HG03103 (cell line): ENCODE results near the gene LMNTD1.
"Not testable (repeated sequence)": the region's sequence is repeated elsewhere in the genome, so short reads cannot be mapped to it uniquely, and the experiment has no call there.

Experiments used
- ATAC-seq: cut with Tn5 transposase; IDR thresholded peaks from one replicate; pipeline ENCODE4 v1.9.1; 2021; ENCODE audit warnings: low read depth; ENCODE audit not compliant: unreplicated experiment

Gene LMNTD1

GRCh38 chr12:25553098-25553497, at the start of gene LMNTD1:
LMNTD1 (minus strand) TSS chr12:25553283; CDS start chr12:25552959, 324 bp downstream.
- no peak for ATAC-seq

DNA sequence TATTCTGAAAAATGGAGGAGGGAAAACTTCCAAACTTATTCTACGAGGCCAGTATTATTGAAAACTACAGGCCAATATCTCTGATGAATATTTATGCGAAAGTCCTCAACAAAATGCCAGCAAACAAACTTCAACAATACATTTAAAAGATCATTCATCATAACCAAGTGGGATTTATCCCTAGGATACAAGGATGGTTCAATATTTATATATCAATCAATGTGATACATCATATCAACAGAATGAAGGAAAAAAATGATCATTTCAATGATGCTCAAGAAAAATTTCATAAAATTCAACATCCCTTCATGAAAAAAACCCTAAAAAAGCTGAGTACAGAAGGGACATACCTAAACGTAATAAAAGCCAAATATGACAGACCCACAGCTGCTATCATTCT, 45.9 kb upstream of the LMNTD1 start:
- ATAC-seq = no peak

GRCh38 chr12:25595496-25595895, 42.4 kb upstream of the LMNTD1 start:
- ATAC-seq = not testable (repeated sequence)

GRCh38 chr12:25594376-25594775, 41.3 kb upstream of the LMNTD1 start:
- no peak for ATAC-seq

DNA sequence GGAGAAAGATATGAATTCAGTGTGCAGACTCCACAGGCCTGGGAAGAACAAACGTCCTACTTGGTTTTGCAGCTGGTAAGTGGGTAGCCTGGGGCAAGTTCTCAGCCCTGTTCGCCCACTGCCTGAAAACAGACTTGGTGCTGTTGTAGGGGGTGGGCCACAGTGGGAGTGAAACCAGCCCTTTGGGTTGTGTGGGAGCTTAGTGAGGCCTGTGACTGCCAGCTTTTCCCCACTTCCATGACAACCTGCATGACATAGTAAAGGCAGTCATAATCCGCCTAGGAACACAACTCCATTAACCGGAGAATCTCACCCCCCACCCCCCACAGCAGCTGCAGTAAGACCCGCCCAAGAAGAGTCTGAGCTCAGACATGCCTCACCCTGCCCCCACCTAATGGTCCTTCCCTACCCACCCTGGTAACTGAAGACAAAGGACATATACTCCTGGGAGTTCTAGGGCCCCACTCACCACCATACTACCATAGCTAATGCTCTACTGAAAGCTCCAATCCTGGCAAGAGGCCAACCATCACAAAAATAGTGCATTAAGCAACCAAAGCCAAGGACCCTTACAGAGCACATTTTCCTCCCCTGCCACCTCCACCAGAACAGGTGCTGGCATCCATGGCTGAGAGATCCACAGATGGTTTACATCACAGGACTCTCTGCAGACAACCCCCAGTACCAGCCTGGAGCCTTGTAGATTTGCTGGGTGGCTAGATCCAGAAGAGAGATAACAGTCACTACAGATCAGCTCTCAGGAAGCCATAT, 39.8 kb upstream of the LMNTD1 start:
- ATAC-seq = no peak

DNA sequence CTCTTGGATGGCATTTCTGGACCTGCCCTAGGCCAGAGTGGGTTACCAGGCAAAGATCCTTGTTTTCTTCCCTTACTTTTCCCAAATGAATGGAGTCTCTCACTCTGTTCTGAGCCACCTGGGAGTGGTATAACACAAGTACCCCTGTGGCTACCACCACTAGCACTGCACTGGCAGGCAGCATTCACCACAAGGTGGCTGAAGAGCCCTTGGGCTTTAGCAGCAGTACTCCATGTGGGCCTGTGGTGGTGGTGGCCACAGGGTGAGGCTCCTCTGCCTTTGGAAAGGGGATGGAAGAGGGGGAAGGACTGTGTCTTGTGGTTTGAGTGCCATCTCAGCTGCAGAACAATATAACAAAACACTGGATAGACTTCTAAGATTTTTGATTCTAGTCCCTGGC, 38.1 kb upstream of the LMNTD1 start:
- ATAC-seq = no peak

GRCh38 chr12:25590011-25590721, 37.1 kb upstream of the LMNTD1 start:
- ATAC-seq = no peak

DNA sequence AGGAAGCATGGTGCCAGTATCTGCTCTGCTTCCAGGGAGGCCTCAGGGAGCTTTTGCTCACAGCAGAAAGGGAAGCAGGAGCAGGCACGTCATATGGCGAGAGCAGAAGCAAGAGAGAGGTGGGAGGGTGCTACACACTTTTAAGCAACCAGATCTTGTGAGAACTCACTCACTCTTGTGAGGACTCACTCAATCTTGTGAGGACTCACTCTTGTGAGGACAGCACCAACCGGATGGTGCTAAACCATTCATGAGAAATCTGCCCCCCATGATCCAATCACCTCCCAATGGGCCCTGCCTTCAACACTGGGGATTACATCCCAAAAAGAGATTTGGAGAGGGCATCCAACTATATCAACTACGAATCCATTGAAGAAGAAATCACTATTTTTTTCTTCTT, 34.3 kb upstream of the LMNTD1 start:
- no peak for ATAC-seq

DNA sequence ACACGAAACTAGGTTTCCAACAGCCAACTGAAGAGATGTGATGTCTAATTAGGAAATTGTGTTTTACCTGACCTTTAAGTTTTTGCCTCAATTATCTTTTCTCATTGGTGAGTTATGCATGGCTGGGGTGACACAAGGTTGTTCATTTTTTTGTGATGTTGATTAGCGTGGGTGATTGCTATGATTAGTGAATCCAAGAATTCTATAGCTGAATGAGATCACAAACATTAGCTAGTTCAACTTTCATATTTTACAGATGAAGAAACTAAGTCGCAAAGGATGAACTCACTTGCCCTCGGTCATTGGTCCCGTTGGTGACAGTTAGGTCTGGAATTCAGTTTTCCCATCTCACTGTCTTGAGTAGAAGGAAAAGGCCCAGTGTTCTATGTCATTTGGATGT, 32.6 kb upstream of the LMNTD1 start:
- no peak for ATAC-seq

DNA sequence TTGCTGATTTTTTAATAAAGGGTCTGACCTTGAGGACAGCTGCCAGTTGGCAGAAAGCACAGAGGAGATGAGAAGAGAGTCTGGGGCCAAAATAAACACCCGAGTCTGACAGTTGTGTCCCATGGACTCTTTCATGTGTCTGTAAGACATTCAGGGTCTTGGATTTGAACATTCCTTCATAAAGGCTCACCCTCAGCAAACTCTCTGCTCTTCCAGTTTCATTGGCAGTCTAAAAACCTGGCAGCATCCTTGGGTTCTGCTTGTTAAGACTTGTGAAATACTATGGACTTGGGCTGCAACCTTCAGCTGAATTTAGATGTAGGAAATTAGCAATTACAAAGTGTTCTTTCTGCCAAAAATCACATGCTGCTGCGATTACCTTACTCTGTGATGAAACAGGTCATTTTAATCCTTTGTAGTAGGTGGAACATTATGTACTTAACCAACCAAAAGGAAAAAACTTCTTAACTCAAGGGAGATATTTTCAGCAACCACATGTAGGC, 32.0 kb upstream of the LMNTD1 start:
- ATAC-seq = no peak

GRCh38 chr12:25584596-25584995, 31.5 kb upstream of the LMNTD1 start:
- no peak for ATAC-seq

DNA sequence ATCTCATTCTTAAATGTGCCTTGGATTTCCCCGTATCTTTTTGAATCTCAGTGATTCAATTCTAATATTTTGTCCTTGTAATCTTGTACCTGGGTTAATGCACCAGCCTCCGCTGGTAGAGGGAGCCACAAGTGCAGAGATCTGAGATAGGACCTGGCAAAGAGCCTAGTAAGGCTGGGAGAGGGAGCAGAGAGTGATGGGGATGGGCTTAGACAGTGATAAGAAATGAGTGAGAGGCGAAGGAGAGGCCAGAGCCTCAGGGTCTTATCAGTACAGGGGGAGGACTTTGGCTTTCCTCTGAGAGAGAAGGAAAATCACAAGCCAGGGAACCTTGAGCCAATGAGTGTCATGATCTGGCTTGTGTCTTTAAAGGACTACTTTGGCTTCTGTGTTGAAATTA, 30.5 kb upstream of the LMNTD1 start:
- ATAC-seq = no peak

- ATAC-seq = no peak
Measured at GRCh38 chr12:25581067-25581466, 28.0 kb upstream of the LMNTD1 start.

- ATAC-seq = no peak
Measured at GRCh38 chr12:25578411-25579143, 25.5 kb upstream of the LMNTD1 start.

DNA sequence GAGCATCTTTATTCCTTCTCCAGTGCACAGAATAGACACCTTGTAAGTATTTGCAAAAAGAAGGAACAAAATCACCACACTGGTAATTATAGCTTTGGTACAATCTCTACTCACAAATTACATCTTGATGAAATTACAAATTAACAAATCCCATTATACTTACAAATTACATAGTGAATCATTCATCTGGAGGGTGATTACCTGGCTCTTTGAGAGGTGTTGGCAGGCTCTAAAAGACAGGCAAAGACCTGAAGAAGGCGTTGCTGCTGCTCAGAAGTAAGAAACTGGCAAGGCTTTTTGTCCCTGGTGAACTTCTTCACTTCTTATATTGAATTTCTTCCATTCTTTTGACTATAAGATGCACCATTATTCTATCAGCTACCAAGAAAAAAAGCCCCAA, 21.7 kb upstream of the LMNTD1 start:
- no peak for ATAC-seq

- no peak for ATAC-seq
Measured at GRCh38 chr12:25573346-25573745, 20.3 kb upstream of the LMNTD1 start.

DNA sequence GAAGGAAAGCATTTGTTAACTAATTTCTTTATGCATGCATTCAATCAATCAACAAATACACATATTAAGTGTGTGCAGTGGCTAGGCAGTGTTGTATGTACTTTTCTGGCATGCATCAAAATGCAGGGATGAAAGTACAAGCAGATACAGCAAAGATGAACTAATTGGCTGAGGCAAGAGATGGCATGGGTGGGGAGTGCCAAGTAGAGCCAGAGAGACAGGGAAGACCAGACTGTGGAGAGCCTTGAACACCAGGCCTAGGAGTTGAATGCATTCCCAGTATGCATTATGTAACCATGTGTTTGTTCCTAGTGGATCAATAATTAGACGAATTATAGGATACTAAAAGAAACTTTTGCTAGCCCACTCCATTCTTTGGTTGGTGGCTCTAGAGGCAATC, 17.3 kb upstream of the LMNTD1 start:
- ATAC-seq = no peak

DNA sequence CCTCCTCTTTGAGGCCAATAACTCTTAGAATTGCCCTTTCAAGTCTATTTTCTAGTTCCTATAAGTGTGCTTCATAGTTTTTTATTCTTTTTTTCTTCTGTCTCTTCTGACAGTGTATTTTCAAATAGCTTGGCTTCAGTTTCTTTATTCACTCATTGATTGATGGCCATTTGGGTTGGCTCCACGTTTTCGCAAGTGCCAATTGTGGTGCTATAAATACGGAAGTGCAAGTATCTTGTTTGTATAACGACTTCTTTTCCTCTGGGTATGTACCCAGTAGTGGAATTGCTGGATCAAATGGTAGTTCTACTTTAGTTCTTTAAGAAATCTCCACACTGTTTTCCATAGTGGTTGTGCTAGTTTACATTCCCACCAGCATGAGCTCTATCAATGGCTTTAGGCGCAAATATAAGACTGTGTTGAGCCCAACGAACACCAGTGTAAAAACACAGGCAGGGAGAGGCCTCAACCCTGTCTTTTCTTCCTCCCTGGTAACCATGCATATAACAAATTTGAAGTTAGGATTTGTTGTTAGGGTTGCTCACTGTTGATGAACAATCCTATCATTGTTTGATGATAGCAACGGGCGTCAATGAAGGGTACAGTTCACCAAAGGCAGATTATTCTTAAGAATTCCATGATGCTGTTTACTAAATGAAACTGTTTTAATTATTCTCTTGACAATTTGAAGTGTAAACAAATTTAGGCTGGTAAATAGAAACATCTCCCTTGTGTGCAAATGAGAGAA, 13.3 kb upstream of the LMNTD1 start:
- no peak for ATAC-seq

DNA sequence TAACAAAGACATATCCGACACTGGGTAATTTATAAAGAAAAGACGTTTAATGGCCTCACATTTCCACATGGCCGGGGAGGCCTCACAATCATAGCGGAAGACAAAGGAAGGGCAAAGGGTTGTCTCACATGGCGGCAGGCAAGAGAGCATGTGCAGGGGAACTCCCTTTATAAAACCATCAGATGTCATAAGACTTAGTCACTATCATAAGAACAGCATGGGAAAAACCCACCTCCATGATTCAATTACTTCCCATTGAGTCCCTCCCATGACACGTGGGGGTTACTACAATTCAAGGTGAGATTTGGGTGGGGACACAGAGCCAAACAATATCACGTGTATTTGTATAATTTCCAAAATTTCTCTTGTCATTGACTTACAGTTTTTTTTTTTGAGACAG, 5.5 kb upstream of the LMNTD1 start:
- ATAC-seq = no peak

DNA sequence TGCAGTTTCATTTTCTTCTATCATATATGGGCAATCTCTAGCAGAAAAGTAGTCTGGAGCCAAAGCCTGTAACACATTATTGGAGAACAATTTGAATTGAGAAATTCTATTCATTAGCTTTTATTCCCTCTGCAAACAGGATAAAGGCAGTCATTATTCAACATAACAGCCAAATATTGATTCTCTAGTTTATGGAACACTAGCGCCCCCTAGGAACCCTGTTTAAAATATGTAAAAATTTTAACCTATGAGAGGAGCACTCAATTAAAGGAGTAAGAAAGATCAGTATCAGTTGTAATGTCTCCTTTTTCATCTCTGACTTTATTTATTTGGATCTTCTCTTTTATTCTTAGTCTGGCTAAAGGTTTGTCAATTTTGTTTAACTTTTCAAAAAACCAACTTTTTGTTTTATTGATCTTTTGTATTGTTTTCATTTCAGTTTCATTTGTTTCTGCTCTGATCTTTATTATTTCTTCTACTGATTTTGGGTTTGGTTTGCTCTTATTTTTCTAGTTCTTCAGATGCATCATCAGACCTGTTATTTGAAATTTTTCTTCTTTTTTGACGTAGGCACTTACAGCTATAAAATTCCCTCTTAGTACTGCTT, 4.8 kb upstream of the LMNTD1 start:
- ATAC-seq = no peak
